HUDEP-2 (cell line): ENCODE measurements around the gene TM9SF3.

Source experiments
- DNase-seq, 76 experiments: peaks; one replicate each; lab custom pipeline; 2025; ENCODE audit not compliant: unreplicated experiment in 76 of 76; lab: John Stamatoyannopoulos, UW

TM9SF3 gene

DNA sequence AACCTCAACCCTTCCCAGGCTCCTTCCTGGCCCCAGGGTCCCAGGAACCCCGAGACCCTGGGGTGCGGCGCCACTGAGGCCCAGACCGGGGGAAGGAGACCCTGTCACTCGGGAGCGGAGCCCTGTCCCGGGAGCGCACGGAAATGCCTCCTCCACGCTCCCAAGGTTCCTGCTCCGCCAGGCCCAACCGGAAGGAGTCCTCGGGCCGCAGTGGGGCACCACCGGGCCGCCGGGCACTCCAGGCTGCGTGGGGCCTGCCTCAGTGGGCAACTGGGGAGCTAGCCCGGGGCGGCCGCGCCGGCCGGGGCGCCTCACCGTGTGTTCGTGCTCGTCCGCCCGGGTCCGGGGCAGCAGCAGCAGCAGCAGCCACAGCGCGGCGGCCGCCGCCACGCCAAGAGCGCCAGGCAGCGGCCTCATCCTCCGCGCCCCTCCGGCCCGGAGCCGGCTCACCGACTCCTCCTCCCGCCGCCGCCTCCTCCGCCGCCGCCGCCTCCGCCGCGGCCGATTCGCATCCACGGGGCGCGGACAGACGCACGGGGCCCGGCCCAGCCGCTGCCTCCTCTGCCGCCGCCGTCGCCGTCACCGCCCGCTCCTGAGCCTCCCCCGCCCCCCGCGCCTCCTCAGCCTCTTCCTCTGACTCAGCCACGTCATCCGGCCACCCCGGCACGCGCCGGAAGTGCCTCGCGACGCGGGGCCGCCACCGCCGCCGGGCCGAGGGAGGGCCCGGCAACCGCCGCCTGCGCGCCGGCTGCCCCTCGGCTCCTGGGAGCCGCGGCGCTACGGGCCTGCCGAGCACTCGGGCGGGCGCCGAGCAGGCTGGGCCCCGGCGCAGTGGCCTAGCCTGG, at the start of gene TM9SF3:
TM9SF3 (minus strand) TSS at position 594 of the 845 bp plus-strand sequence; CDS start at position 417, 177 bp downstream.
- DNase-seq, result peak in 73 of 76 experiments; percentile 16 to 91 (median 78)

GRCh38 chr10:96636551-96636950, 49.7 kb upstream of the TM9SF3 start:
- DNase-seq, result no peak

GRCh38 chr10:96632974-96633710, 46.3 kb upstream of the TM9SF3 start:
- no peak for DNase-seq

DNA sequence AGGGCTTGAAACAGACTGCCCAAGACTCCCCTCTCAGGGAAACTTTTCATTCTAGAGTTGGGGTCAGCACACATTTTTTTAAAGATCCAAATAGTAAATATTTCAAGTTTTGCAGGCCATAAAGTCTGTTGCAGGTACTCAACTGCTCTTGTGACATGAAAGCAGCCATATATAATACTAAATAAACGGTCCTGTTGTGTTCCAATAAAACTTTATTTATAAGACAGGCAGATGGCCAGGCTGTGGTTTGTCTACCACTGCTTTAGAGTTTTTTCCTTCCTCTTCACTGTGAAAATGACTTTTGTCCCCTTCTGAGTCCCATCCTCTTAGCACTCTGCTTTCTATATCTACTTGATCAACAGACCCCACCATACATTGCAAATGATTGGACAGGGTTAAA, 40.5 kb upstream of the TM9SF3 start:
- DNase-seq, result no peak

DNA sequence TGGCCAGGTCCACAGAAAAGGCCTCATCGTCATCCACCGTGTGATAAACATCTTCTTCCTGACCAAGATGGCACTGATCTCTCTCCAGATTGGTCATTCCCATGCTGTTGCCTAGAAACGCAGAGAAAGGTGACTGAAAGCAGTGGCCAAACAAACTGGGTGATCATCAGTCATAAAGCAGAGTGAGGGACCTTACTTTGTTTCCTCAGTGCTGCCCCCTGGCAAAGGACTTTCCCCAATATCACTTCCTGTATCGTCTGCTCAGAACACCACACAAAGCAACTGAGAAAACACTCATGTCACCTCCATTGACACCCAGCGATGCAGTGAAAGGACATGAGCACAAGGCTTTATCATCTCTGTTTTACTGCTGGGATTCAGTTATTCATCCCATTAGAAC, 40.0 kb upstream of the TM9SF3 start:
- peak in 21 of 76 experiments; percentile 4 to 34 (median 16) for DNase-seq

DNA sequence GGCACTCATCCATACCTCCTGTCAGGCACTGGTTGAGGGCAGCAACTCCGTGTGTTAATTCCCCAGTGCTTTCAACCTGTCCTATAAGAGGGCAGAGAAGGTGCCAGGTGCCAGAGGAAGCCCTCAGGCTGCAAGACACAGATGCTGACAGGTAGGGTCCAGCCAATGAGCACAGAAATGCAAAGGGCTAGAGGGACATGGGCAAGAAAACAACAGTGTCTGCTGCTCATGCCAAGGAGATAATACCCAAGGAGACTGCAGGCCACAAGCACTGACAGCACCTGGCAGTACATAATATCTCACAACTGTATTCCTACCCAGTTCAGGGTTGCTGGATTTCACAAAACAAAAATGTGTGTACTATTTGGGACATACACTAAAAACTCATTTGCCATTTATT, 38.4 kb upstream of the TM9SF3 start:
- DNase-seq, result no peak

DNA sequence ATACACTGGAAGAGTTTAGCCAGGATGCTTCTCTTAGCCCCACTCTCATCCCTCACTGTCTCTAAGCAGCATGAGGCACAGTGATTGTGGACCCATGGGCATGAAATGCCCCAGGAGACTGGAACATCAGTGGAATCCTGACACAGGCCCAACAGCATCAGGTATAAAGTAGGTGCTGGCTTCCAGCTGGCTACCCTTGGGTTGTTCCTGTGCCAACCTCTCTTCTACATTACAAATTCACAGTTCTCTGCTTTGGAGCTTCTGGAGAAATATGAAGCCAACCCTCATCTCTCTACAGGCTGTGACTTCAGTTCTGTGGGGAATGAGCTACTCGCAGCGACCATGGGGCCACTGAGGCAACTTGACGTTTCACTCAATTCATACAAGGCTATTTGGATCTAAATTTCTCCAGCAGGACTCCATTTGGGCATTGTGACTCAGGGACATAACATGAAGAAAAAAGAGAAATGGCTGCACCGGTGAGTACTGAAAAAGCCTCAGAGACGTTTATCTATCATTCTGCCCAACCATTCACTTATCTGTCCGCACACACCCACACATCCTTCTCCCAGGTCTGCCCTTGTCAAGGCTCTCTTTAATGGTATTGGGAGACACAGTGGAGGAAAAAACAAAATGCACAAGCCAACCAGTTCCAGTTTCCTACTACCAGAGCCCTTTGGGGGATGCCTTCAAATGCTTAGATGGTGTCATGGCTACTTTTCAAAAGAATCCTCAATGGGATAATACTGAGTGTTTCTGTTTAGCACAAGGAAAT, 35.4 kb upstream of the TM9SF3 start:
- DNase-seq, result peak in 73 of 76 experiments; percentile 15 to 88 (median 66)

- DNase-seq, result peak in 9 of 76 experiments; percentile 12 to 63 (median 33)
Measured at GRCh38 chr10:96619796-96620773, 33.3 kb upstream of the TM9SF3 start.

GRCh38 chr10:96619120-96619519, 32.3 kb upstream of the TM9SF3 start:
- peak in 75 of 76 experiments; percentile 67 to 98 (median 91) for DNase-seq

- peak in 75 of 76 experiments; percentile 32 to 91 (median 73) for DNase-seq
Measured at GRCh38 chr10:96618653-96619052, 31.8 kb upstream of the TM9SF3 start.

GRCh38 chr10:96616961-96617360, 30.1 kb upstream of the TM9SF3 start:
- DNase-seq, result no peak

DNA sequence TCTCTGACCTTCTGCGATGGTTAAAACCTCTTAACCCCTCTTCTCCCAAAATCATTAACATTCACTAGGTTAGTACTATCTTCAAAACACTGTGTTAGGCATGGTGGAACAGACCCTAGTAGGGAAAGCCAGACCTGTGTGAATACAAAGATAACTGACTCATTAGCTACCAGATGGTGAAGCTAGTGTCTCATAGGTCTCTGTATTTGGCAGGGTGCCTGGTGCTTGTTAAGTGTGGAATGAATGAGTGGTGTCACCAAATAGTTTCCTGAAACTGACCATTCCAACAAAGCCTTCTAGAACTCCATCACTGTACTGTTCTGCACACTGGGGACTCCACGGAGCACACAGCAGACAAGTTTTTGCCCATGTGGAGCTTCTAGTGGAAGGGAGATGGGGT, 27.7 kb upstream of the TM9SF3 start:
- DNase-seq, result peak in 74 of 76 experiments; percentile 15 to 94 (median 80)

DNA sequence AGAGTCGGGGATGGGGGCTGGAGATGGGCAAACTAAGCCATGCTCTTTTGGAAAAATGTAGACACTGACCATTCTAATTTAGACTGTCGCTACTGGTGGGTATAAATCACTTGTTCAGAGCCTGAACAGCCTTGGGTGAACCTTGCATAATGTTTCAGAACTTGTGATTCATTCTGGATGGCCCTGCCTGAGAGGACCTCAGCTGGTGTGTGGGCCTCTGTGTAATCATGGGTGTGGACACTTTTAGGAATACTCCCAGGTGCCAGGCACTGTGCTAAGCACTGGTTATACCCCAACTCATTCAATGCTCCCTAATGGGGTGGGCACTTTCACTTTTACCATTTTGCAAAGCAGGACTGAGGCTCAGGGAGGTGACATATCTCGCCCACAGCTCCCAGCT, 26.8 kb upstream of the TM9SF3 start:
- peak in 3 of 76 experiments; percentile 9 to 26 (median 14) for DNase-seq

- no peak for DNase-seq
Measured at GRCh38 chr10:96612055-96612830, 25.4 kb upstream of the TM9SF3 start.

GRCh38 chr10:96610817-96611216, 24.0 kb upstream of the TM9SF3 start:
- DNase-seq, result peak in 1 of 76 experiments; percentile 9

DNA sequence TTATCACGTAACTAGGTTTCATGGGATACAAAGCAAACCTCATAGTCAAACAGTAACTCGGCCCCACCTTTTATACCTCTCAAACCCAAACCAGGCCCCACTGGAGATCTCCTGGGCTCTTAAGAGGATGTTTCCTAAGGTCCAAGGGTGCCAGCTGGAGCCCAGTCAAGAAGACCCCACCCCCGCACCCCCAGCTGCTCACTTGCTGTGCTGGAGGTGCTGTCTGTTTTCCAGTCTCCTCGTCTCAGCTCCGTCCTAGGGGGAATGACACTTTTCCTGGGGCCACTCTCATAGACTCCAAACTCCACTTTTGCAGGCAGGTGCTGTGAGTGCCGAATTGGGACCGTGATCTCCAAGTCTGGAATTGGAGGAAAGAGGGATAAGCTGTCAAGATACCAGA, 22.7 kb upstream of the TM9SF3 start:
- DNase-seq, result no peak

DNA sequence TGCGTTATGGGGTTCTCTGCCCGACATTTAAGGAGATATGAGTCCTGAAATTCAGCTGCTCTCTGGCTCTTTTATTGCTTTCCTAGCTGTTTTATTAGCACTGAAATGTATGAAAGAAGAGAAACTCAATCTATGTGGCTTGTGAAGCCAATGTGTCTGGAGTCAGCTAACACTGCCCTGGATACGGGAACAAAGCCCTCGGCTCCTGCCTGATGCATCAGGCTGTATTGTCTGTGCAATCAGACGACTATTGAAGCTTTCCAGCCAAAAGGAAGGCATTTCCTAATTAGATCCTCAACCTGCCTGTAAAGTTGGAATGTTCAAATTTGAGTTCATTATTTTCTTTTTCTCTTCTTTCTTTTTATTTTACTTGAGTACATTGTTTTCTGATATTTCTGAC, 22.0 kb upstream of the TM9SF3 start:
- no peak for DNase-seq

DNA sequence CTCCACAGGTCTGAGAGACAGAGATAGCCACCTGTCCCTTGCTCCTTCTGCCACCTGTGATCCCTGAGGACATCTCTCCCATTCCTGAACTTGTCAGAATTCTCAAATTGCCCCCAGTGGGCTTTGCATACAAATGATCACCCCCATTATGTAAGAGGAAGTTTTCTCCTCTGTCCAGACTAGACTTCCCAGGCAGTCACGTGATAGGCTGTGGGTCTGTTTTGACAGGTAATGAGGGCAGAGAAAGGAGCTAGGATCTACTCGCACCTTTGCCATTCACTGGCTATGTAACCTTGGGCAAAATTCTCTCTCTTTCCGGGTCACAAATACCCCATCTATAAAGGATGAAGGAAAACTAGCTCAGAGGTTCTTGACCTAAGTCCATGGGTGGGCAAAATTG, 21.4 kb upstream of the TM9SF3 start:
- DNase-seq, result no peak

DNA sequence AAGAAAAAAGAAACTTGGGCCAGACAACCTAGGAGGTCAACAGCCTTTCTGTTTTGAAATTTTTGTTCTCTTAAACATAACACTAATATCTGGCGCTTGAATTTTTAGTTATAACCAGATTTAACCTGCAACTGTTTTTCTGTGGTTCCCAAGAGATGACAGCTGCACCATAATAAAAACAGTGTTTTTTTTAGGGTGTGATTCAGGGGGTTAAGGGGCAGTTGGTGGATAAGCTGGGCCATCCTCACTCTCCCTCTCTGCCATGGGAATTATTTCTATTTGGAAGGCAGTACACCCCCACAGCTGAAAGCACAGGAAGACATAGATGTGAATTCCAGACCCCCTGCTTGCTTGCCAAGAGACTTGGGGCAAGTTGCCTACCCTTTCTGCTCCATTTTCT, 20.1 kb upstream of the TM9SF3 start:
- no peak for DNase-seq
